Tibial nerve (tissue), 4 donors: ENCODE results near the gene RFNG. TPM values are rescaled to one million over a fixed set of nuclear protein-coding genes. Genes with fewer than 3 reads are reported as not detected.

Experiments used
- DNase-seq, 2 donors: peaks; one replicate each; pipeline ENCODE4 v3.0.0-alpha.2; 2019; ENCODE audit warnings: low spot score in 2 of 2
- H3K27ac ChIP-seq, 4 donors: fragments of 200-600 bp; sonication (generic) in 3 of 4; one replicate each; pipeline ENCODE4 v1.5.1; 2017 to 2019; ENCODE audit warnings: mild to moderate bottlenecking in 1 of 4
- H3K27me3 ChIP-seq, 2 donors: fragments of 200-600 bp; sonication (generic) in 1 of 2; one replicate each; pipeline versions ENCODE4 v1.5.1 to v1.6.0; 2017 to 2019
- H3K36me3 ChIP-seq, 3 donors: fragments of 200-600 bp; sonication (generic); one replicate each; pipeline ENCODE4 v1.5.1; 2018 to 2019
- H3K4me1 ChIP-seq, 4 donors: fragments of 200-600 bp; sonication (generic) in 3 of 4; one replicate each; pipeline ENCODE4 v1.5.1; 2017 to 2019
- H3K4me3 ChIP-seq, 4 donors: fragments of 200-600 bp; sonication (generic) in 3 of 4; one replicate each; pipeline ENCODE4 v1.5.1; 2017 to 2019; ENCODE audit warnings: mild to moderate bottlenecking in 1 of 4, moderate library complexity in 1 of 4
- H3K9me3 ChIP-seq, 4 donors: fragments of 200-600 bp; sonication (generic) in 3 of 4; one replicate each; pipeline ENCODE4 v1.5.1; 2017 to 2019
- EP300 ChIP-seq, 2 donors: sonication (generic); formaldehyde crosslinking; IDR thresholded peaks; one replicate each; pipeline ENCODE4 v1.6.1; 2017; ENCODE audit warnings: antibody characterized with exemption in 2 of 2, mild to moderate bottlenecking in 1 of 2
- POLR2A ChIP-seq, 2 donors: fragments of 450-650 bp; IDR thresholded peaks; one replicate each; pipeline ENCODE4 v1.6.1; 2017; ENCODE audit warnings: antibody characterized with exemption in 2 of 2, mild to moderate bottlenecking in 2 of 2, moderate library complexity in 2 of 2
- WGBS, 2 donors: methylation state at CpG; one replicate each; pipeline ENCODE4 v1.1.5; 2018; 5-methylcytosine and 5-hydroxymethylcytosine counted together
- total RNA-seq, 4 donors: library from RNA; depleted of rRNA; stranded (reverse); fragments of >200 nt; gene quantifications; one replicate each; pipeline ENCODE4 v1.1.0, GENCODE V29; 2016
- TF ChIP-seq, protein P1 (sequence below), 5 experiments: fragments of 200-600 bp in 3 of 5; fragments of 450-650 bp in 2 of 5; sonication (generic) in 3 of 5; IDR thresholded peaks; one replicate each; pipeline ENCODE4 v1.5.1; 2016 to 2019; ENCODE audit warnings: antibody characterized with exemption in 5 of 5, mild to moderate bottlenecking in 3 of 5, moderate library complexity in 2 of 5

RFNG gene
- total RNA-seq, 4 donors from 2014 or later = 43.5 to 70.2 (median 64.4) TPM

GRCh38 chr17:82091264-82092066 lies 39.9 kb upstream of the RFNG start:
- Histone ChIP-seq H3K36me3 (peaks cover 23 to 99% (median 54%) of the 10 kb centered on the region in 3 donors), H3K4me1 (peaks cover 2 to 18% (median 4%) of the 10 kb centered on the region in 4 donors), H3K27ac (no peak overlapping the region), H3K9me3 (no peaks in the 10 kb centered on the region), H3K4me3 (no peak overlapping the region), H3K27me3 (no peaks in the 10 kb centered on the region)
- no peak for DNase-seq
- 93 to 94% methylated on average over 33 of the region's 37 CpGs for WGBS, 2 donors
- TF ChIP-seq, protein P1, sequence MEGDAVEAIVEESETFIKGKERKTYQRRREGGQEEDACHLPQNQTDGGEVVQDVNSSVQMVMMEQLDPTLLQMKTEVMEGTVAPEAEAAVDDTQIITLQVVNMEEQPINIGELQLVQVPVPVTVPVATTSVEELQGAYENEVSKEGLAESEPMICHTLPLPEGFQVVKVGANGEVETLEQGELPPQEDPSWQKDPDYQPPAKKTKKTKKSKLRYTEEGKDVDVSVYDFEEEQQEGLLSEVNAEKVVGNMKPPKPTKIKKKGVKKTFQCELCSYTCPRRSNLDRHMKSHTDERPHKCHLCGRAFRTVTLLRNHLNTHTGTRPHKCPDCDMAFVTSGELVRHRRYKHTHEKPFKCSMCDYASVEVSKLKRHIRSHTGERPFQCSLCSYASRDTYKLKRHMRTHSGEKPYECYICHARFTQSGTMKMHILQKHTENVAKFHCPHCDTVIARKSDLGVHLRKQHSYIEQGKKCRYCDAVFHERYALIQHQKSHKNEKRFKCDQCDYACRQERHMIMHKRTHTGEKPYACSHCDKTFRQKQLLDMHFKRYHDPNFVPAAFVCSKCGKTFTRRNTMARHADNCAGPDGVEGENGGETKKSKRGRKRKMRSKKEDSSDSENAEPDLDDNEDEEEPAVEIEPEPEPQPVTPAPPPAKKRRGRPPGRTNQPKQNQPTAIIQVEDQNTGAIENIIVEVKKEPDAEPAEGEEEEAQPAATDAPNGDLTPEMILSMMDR (IDR thresholded peaks at IDR 0.05) = no peak
- TF ChIP-seq EP300 (IDR thresholded peaks at IDR 0.05) (no peak), POLR2A (IDR thresholded peaks at IDR 0.05) (no peak)

DNA sequence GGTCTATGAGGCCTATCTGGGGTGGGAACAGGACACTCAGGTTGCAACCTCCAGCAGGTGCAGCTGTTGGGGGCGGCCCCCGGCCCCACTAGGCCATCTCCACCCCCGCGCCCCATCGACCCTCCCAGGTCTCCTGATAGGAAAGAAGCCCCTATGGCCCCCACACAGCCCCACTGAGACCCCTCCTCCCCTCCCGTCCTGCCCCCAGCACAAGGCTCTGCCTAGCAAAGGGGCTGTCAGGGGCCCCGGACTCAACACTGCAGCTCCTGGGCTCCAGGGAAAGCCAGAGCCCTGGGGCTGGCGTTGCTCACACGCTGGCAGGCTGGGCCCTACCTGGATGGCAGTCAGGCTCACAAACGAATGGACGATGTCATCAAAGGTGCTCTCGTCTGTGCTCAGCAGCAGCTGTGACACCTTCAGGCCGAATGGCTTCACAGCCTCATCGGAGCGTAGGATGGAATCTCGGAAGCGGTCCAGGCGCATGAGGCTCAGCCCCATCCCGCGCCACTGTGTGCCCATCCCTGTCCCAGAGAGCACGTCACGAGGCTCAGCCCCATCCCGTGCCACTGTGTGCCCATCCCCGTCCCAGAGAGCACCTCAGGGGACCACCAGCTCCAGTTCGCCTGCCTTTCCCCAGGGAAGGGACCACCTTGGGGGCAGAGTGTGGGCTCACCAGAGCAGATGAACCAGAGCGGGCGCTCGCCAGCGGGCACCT lies 39.1 kb upstream of the RFNG start:
- 94 to 95% methylated on average over 25 to 29 of the region's 29 CpGs for WGBS, 2 donors
- TF ChIP-seq, protein P1 (IDR thresholded peaks at IDR 0.05) = no peak
- TF ChIP-seq POLR2A (IDR thresholded peaks at IDR 0.05) (no peak), EP300 (IDR thresholded peaks at IDR 0.05) (no peak)
- no peaks in the 10 kb centered on the region for H3K27me3 ChIP-seq
- no peak overlapping the region for H3K27ac ChIP-seq
- H3K9me3 ChIP-seq = no peaks in the 10 kb centered on the region
- no peak overlapping the region for H3K4me3 ChIP-seq
- peaks cover 23 to 100% (median 57%) of the 10 kb centered on the region in 3 donors for H3K36me3 ChIP-seq
- DNase-seq = no peak
- H3K4me1 ChIP-seq = peaks cover 0 to 10% (median 0%) of the 10 kb centered on the region in 4 donors

DNA sequence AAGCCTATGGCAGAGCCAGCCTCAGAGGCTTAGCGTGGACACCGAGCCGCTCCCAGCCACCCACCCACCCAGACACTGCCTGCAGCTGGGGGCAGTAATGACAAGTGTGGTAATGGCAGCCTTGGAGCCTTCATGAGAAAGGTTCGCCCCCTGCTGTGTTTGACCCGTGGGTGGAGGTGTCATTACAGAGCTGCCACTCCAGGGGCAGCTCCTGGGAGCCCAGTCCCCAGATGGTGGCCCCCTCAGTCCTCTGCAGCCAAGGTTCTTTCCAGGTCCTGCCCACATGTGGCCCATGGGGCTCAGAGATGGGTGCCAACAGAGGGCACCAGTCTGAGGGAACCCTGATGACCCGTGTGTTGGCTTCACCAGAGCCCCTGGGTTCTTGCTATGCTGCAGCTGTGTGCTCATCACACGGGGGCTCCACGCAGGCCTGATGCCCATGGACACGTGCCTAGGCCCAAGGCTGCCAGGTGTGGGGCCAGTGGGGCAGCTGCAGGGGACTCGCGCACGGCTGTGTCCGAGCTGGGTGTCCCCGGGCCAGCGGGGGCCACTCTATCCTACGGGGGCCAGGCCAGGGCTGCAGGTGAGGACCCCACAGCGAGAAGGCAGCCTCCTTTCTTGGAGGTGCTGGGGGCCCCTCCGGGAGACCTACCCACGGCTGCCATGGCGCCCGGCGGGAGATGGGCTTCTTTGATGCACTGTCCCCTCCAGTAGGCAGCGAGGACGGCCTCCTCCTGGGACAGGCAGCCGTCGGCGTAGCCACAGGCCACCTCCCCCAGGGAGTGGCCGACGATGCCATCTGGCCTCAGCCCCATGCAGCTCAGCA lies 38.3 kb upstream of the RFNG start:
- WGBS, 2 donors = 80 to 88% methylated on average over 14 to 18 of the region's 29 CpGs
- Histone ChIP-seq H3K27me3 (no peaks in the 10 kb centered on the region), H3K36me3 (peaks cover 23 to 100% (median 62%) of the 10 kb centered on the region in 3 donors), H3K4me1 (peaks cover 0 to 3% (median 0%) of the 10 kb centered on the region in 4 donors), H3K9me3 (no peaks in the 10 kb centered on the region), H3K4me3 (no peak overlapping the region), H3K27ac (no peak overlapping the region)
- TF ChIP-seq EP300 (IDR thresholded peaks at IDR 0.05) = no peak
- TF ChIP-seq POLR2A (IDR thresholded peaks at IDR 0.05) = no peak
- TF ChIP-seq, protein P1 (IDR thresholded peaks at IDR 0.05) = no peak
- DNase-seq = no peak

DNA sequence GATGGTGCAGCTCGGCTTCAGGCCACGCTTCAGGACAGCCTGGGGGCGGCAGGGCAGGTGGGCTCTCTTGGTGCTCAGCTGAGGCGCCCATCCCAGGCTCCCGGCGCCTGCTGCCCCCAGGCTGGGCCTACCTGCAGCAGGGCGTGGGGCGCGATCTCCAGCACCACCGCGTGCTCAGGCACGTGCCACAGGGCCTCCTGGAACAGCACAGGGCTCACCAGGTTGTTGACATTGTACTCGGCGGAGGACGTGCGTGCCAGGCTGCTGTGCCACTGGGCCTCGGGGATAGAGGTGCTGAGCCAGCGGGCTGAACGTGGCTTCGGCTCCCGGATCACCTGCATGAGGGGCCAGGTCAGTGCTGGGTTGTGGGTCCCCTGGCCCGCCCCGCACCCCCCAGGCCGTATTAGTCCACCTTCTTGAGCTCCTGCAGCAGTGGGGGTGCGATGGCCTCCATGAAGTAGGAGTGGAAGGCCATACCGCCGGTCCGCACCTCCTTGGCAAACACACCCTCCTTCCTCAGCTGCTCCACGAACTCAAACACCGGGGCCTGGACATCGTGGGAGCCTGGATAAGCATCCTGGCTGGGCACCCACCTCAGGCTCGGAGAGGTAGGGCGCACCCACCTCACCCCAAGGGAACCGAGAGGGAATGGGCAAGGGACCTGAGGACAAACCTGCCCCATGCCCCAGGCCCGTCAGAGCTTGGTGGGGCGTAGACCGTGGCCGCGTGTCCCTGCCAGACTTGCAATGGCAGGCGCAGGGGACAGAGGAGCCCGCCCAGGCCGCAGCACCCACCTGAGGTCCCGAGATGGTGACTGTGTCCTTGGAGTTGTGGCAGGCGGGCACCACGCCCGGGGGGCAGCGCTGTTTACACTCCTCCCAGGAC lies 37.5 kb upstream of the RFNG start:
- Histone ChIP-seq H3K27ac (no peak overlapping the region), H3K4me1 (peaks cover 0 to 3% (median 0%) of the 10 kb centered on the region in 4 donors), H3K9me3 (no peaks in the 10 kb centered on the region), H3K27me3 (no peaks in the 10 kb centered on the region), H3K4me3 (no peak overlapping the region), H3K36me3 (peaks cover 23 to 100% (median 65%) of the 10 kb centered on the region in 3 donors)
- TF ChIP-seq EP300 (IDR thresholded peaks at IDR 0.05) = no peak
- TF ChIP-seq POLR2A (IDR thresholded peaks at IDR 0.05) = no peak
- TF ChIP-seq, protein P1 (IDR thresholded peaks at IDR 0.05) = no peak
- DNase-seq = no peak
- 93 to 97% methylated on average over 13 to 39 of the region's 47 CpGs for WGBS, 2 donors
